ENCODE results near the gene VDR. TPM values are rescaled to one million over a fixed set of nuclear protein-coding genes. Genes with fewer than 3 reads are reported as not detected.

The VDR gene
- total RNA-seq, 4 donors from 2014 or later = 3.5 to 5.2 (median 3.9) TPM

- Histone ChIP-seq H3K9me3 (no peaks in the 10 kb centered on the region), H3K27ac (no peak overlapping the region), H3K36me3 (no peaks in the 10 kb centered on the region), H3K27me3 (no peaks in the 10 kb centered on the region), H3K4me3 (replicated peaks in 1 of 3) (no peak overlapping the region), H3K4me1 (peaks cover 8 to 11% of the 10 kb centered on the region in 2 donors)
- TF ChIP-seq, protein P1, sequence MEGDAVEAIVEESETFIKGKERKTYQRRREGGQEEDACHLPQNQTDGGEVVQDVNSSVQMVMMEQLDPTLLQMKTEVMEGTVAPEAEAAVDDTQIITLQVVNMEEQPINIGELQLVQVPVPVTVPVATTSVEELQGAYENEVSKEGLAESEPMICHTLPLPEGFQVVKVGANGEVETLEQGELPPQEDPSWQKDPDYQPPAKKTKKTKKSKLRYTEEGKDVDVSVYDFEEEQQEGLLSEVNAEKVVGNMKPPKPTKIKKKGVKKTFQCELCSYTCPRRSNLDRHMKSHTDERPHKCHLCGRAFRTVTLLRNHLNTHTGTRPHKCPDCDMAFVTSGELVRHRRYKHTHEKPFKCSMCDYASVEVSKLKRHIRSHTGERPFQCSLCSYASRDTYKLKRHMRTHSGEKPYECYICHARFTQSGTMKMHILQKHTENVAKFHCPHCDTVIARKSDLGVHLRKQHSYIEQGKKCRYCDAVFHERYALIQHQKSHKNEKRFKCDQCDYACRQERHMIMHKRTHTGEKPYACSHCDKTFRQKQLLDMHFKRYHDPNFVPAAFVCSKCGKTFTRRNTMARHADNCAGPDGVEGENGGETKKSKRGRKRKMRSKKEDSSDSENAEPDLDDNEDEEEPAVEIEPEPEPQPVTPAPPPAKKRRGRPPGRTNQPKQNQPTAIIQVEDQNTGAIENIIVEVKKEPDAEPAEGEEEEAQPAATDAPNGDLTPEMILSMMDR (IDR thresholded peaks at IDR 0.05) = no peak
- no peak for TF ChIP-seq POLR2A (IDR thresholded peaks at IDR 0.05)
- DNase-seq = no peak
- WGBS, 2 donors = 70 to 79% methylated on average over 3 of the region's 3 CpGs
- intact Hi-C loops (cut with DNase I) = no loop called here
Observed at GRCh38 chr12:47851303-47851952, 53.4 kb downstream of the VDR start.

GRCh38 chr12:47850153-47851084 lies 54.4 kb downstream of the VDR start:
- intact Hi-C loops (cut with DNase I) = no loop called here
- Histone ChIP-seq H3K36me3 (no peaks in the 10 kb centered on the region), H3K4me3 (replicated peaks in 1 of 3) (no peak overlapping the region), H3K27ac (no peak overlapping the region), H3K9me3 (no peaks in the 10 kb centered on the region), H3K27me3 (no peaks in the 10 kb centered on the region), H3K4me1 (peaks cover 12 to 15% of the 10 kb centered on the region in 2 donors)
- DNase-seq = no peak
- TF ChIP-seq, protein P1 (IDR thresholded peaks at IDR 0.05) = no peak
- no peak for TF ChIP-seq POLR2A (IDR thresholded peaks at IDR 0.05)
- 71 to 79% methylated on average over 12 of the region's 12 CpGs for WGBS, 2 donors

GRCh38 chr12:47849261-47849660 lies 55.5 kb downstream of the VDR start:
- DNase-seq = no peak
- no peak overlapping the region for H3K4me3 ChIP-seq (replicated peaks in 1 of 3)
- H3K9me3 ChIP-seq = no peaks in the 10 kb centered on the region
- 72 to 77% methylated on average over 5 of the region's 5 CpGs for WGBS, 2 donors
- intact Hi-C loops (cut with DNase I) = no loop called here
- no peak for TF ChIP-seq POLR2A (IDR thresholded peaks at IDR 0.05)
- TF ChIP-seq, protein P1 (IDR thresholded peaks at IDR 0.05) = no peak
- no peak overlapping the region for H3K27ac ChIP-seq
- H3K27me3 ChIP-seq = no peaks in the 10 kb centered on the region
- H3K36me3 ChIP-seq = no peaks in the 10 kb centered on the region
- peaks cover 12 to 24% of the 10 kb centered on the region in 2 donors for H3K4me1 ChIP-seq

GRCh38 chr12:47848853-47849252 lies 55.9 kb downstream of the VDR start:
- no peaks in the 10 kb centered on the region for H3K36me3 ChIP-seq
- no peak for TF ChIP-seq POLR2A (IDR thresholded peaks at IDR 0.05)
- TF ChIP-seq, protein P1 (IDR thresholded peaks at IDR 0.05) = no peak
- peaks cover 12 to 25% of the 10 kb centered on the region in 2 donors for H3K4me1 ChIP-seq
- no peak overlapping the region for H3K27ac ChIP-seq
- DNase-seq = no peak
- H3K9me3 ChIP-seq = no peaks in the 10 kb centered on the region
- intact Hi-C loops (cut with DNase I) = no loop called here
- WGBS, 2 donors = 78% methylated on average over 5 of the region's 5 CpGs
- no peak overlapping the region for H3K4me3 ChIP-seq (replicated peaks in 1 of 3)
- no peaks in the 10 kb centered on the region for H3K27me3 ChIP-seq
